Measurements from ENCODE around the gene ZNF281. TPM values are rescaled to one million over a fixed set of nuclear protein-coding genes. Genes with fewer than 3 reads are reported as not detected.

The ZNF281 gene
- total RNA-seq, 1 donor from 2014 or later: 18.2 TPM

DNA sequence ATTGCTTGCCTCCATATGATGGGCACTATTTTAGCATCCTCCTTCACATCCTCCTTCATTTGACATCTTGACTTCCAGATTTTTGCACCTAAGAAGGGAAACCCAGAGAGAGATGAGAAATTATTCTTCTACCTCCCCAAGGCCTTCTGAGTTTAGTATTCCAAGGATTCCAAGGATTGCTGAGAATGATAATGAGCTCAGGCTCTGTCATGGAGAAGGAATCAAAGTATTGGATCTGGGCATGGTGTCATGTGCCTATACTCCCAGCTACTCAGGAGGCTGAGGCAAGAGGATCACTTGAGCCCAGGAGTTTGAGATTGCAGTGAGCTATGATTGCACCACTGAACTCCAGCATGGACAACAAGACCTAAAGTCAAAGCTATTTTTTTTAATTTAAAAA is 26.6 kb upstream of the ZNF281 start:
- Histone ChIP-seq H3K4me1 (no peaks in the 10 kb centered on the region), H3K27me3 (ENCODE audit: low read depth) (no peaks in the 10 kb centered on the region), H3K4me3 (no peak overlapping the region), H3K9me3 (no peaks in the 10 kb centered on the region), H3K27ac (no peak overlapping the region), H3K36me3 (no peaks in the 10 kb centered on the region)
- TF ChIP-seq, protein P1, sequence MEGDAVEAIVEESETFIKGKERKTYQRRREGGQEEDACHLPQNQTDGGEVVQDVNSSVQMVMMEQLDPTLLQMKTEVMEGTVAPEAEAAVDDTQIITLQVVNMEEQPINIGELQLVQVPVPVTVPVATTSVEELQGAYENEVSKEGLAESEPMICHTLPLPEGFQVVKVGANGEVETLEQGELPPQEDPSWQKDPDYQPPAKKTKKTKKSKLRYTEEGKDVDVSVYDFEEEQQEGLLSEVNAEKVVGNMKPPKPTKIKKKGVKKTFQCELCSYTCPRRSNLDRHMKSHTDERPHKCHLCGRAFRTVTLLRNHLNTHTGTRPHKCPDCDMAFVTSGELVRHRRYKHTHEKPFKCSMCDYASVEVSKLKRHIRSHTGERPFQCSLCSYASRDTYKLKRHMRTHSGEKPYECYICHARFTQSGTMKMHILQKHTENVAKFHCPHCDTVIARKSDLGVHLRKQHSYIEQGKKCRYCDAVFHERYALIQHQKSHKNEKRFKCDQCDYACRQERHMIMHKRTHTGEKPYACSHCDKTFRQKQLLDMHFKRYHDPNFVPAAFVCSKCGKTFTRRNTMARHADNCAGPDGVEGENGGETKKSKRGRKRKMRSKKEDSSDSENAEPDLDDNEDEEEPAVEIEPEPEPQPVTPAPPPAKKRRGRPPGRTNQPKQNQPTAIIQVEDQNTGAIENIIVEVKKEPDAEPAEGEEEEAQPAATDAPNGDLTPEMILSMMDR (IDR thresholded peaks at IDR 0.05): no peak
- intact Hi-C loops (cut with DNase I): no loop called here
- no peak for ATAC-seq
- DNase-seq: no peak

DNA sequence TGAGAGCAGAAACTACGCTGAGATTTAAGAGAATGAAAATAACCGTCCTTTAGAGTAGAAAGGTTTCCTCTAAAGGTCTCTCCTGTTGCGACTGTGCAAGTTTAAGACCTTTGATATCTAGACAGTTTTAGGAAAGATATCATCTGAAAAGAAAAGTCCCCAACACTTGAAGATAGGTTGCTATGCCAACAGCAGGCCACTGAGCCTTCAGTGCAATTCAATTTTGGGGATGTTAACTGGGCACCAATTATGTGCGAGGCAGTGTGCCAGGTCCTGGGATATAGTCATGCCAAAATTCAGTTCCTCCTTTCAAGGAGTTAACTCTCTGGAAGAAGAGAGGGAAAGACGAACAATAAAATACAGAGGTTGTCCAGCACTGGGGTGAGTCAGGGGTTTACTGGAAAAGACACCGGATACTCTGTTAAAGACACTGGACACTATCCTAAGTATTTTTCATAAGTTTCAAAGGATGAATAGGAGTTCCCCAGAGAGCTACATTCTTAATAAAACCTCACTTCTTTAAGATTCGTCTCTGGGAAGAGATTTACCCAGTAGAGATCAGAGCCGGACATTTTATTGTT is 25.5 kb upstream of the ZNF281 start:
- no peaks in the 10 kb centered on the region for H3K4me1 ChIP-seq
- H3K36me3 ChIP-seq: no peaks in the 10 kb centered on the region
- intact Hi-C loops (cut with DNase I): no loop called here
- no peak overlapping the region for H3K27ac ChIP-seq
- no peaks in the 10 kb centered on the region for H3K9me3 ChIP-seq
- no peaks in the 10 kb centered on the region for H3K27me3 ChIP-seq (ENCODE audit: low read depth)
- DNase-seq (no peak), ATAC-seq (no peak)
- no peak overlapping the region for H3K4me3 ChIP-seq
- TF ChIP-seq, protein P1 (IDR thresholded peaks at IDR 0.05): no peak

DNA sequence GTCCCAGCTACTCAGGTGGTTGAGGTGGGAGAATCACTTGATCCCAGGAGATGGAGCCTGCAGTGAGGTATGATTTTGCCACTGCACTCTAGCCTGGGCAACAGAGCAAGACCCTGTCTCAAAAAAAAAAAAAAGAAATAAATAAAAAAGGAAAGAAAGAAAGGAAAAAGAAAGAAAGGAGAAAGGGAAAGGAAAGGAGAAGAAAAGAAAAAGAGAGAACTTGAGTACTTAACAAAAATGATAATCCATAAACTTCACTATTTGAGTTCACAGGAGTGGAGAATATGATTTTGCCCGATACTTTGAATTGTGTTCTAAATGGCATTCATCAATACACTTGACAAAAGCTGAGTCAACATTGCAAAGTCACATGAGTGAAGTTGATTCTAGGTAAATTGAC is 23.8 kb upstream of the ZNF281 start:
- Histone ChIP-seq H3K27me3 (ENCODE audit: low read depth) (no peaks in the 10 kb centered on the region), H3K36me3 (no peaks in the 10 kb centered on the region), H3K4me1 (no peaks in the 10 kb centered on the region), H3K4me3 (no peak overlapping the region), H3K9me3 (no peaks in the 10 kb centered on the region), H3K27ac (no peak overlapping the region)
- no peak for ATAC-seq
- no peak for DNase-seq
- intact Hi-C loops (cut with DNase I): no loop called here
- TF ChIP-seq, protein P1 (IDR thresholded peaks at IDR 0.05): no peak

DNA sequence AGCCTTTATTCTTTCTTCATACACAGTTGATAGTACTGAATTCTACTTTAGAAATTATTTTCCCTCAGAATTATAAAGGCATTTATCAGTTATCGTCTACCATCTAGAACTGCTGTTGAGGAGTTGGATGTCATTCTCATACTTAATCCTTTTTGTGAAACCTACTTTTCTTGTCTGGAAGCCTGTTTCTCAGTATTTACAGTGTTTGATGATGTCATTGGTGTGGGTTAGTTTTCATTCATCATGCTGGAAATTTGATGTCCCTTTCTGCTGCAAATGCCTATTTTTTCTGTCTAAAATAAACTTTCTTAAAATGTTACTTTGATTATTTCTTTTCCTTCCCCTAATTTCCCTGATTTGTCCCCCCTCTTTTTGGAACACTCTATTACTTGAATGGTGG is 22.8 kb upstream of the ZNF281 start:
- Histone ChIP-seq H3K36me3 (no peaks in the 10 kb centered on the region), H3K4me3 (no peak overlapping the region), H3K27ac (no peak overlapping the region), H3K4me1 (no peaks in the 10 kb centered on the region), H3K27me3 (ENCODE audit: low read depth) (no peaks in the 10 kb centered on the region), H3K9me3 (no peaks in the 10 kb centered on the region)
- DNase-seq (no peak), ATAC-seq (no peak)
- TF ChIP-seq, protein P1 (IDR thresholded peaks at IDR 0.05): no peak
- intact Hi-C loops (cut with DNase I): no loop called here

DNA sequence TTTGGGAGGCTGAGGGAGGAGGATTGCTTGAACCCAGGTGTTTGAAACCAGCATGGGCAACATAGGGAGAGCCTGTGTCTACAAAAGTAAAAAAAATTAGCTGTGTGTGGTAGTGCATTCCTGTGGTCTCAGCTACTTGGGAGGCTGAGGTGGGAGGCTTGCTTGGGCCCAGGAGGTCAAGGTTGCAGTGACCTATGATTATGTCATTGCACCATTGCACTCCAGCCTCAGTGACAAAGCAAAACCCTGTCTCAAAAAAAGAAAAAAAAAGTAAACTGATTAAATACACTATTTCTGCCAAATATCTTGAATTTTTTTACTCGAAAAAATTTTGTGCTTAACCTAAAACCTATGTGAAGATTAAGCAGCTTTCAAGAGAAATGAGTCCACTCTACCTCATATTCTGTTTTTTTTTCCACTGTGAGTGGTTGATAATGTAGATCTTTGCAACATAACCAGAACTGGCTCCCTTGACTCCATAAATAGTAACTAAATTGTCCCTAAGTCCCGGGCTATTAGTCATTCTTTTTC is 19.4 kb upstream of the ZNF281 start:
- Histone ChIP-seq H3K9me3 (no peaks in the 10 kb centered on the region), H3K4me3 (no peak overlapping the region), H3K4me1 (no peaks in the 10 kb centered on the region), H3K36me3 (no peaks in the 10 kb centered on the region), H3K27me3 (ENCODE audit: low read depth) (no peaks in the 10 kb centered on the region), H3K27ac (no peak overlapping the region)
- TF ChIP-seq, protein P1 (IDR thresholded peaks at IDR 0.05): no peak
- ATAC-seq (no peak), DNase-seq (no peak)
- intact Hi-C loops (cut with DNase I): no loop called here

Measured in lower lobe of right lung (tissue), 2 donors.